HL-60 (cell line): ENCODE measurements around the gene RNF175.

ENCODE experiments used
- DNase-seq, 2 experiments: peaks; one replicate each; pipeline ENCODE4 v3.0.0-alpha.2; 2010 to 2020; ENCODE audit warnings: low read depth in 1 of 2, low spot score in 1 of 2
- H3K27ac ChIP-seq: fragments of 250-450 bp; sonication (Bioruptor Pico); replicated peaks from 2 replicates; pipeline ENCODE4 v1.5.1; 2020; ENCODE audit warnings: mild to moderate bottlenecking, moderate library complexity
- H3K27me3 ChIP-seq: fragments of 250-450 bp; sonication (Bioruptor Pico); 2 replicates; pipeline ENCODE4 v1.5.1; 2021; ENCODE audit warnings: mild to moderate bottlenecking, moderate library complexity; ENCODE audit not compliant: insufficient read depth, poor library complexity, severe bottlenecking
- H3K4me3 ChIP-seq: replicated peaks from 2 replicates; pipeline ENCODE4 v1.5.1; 2011; ENCODE audit warnings: mild to moderate bottlenecking, control low read depth, low read length; ENCODE audit not compliant: insufficient read depth
- GABPA ChIP-seq: IDR thresholded peaks from 2 replicates; pipeline ENCODE4 v1.6.1; 2012; ENCODE audit warnings: low read depth
- POLR2AphosphoS5 ChIP-seq: IDR thresholded peaks from 2 replicates; pipeline ENCODE4 v1.6.1; 2012; ENCODE audit warnings: low read depth
- REST ChIP-seq: IDR thresholded peaks from 2 replicates; pipeline ENCODE4 v1.6.1; 2012; ENCODE audit warnings: low read depth; ENCODE audit not compliant: insufficient replicate concordance
- SPI1 ChIP-seq: IDR thresholded peaks from 2 replicates; pipeline ENCODE4 v1.6.1; 2012; ENCODE audit warnings: low read depth, mild to moderate bottlenecking, borderline replicate concordance
- TF ChIP-seq, protein P1 (sequence below): IDR thresholded peaks from one replicate; pipeline ENCODE4 v1.5.1; 2011; ENCODE audit warnings: low read length, control low read depth, inconsistent platforms; ENCODE audit not compliant: insufficient read depth

The RNF175 gene

DNA sequence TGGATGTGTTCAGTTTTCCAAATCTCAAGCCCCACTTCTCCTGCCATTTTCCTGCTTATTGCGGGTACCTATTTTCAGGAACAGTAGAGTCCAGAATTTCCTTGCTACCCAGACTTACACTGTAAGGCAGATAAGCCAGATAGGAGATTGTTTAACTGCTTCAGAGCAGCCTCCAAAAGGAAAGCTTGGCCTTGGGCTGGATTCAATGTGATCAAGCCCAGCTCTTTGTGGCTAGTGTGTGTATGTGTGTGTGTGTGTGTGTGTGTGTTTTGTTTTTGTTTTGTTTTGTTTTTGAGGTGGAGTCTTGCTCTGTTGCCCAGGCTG is 34.0 kb downstream of the RNF175 start:
- no peak for TF ChIP-seq GABPA
- TF ChIP-seq SPI1, result no peak
- TF ChIP-seq, protein P1, sequence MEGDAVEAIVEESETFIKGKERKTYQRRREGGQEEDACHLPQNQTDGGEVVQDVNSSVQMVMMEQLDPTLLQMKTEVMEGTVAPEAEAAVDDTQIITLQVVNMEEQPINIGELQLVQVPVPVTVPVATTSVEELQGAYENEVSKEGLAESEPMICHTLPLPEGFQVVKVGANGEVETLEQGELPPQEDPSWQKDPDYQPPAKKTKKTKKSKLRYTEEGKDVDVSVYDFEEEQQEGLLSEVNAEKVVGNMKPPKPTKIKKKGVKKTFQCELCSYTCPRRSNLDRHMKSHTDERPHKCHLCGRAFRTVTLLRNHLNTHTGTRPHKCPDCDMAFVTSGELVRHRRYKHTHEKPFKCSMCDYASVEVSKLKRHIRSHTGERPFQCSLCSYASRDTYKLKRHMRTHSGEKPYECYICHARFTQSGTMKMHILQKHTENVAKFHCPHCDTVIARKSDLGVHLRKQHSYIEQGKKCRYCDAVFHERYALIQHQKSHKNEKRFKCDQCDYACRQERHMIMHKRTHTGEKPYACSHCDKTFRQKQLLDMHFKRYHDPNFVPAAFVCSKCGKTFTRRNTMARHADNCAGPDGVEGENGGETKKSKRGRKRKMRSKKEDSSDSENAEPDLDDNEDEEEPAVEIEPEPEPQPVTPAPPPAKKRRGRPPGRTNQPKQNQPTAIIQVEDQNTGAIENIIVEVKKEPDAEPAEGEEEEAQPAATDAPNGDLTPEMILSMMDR, result no peak
- TF ChIP-seq REST, result no peak
- no peak for TF ChIP-seq POLR2AphosphoS5
- Histone ChIP-seq H3K4me3 (no peak overlapping the region), H3K27ac (peak overlapping the region; percentile 35), H3K27me3 (no peaks in the 10 kb centered on the region)
- DNase-seq, result no peak

- TF ChIP-seq SPI1 (no peak), REST (no peak), GABPA (no peak), POLR2AphosphoS5 (no peak)
- TF ChIP-seq, protein P1, result no peak
- Histone ChIP-seq H3K27ac (no peak overlapping the region; the same call in 1 of the 2 replicates), H3K27me3 (no peaks in the 10 kb centered on the region), H3K4me3 (no peak overlapping the region)
- no peak for DNase-seq
Observed at GRCh38 chr4:153725136-153725830, 34.5 kb downstream of the RNF175 start.

- Histone ChIP-seq H3K27ac (no peak overlapping the region), H3K4me3 (no peak overlapping the region), H3K27me3 (no peaks in the 10 kb centered on the region)
- DNase-seq, result no peak
- TF ChIP-seq, protein P1, result no peak
- TF ChIP-seq POLR2AphosphoS5 (no peak), SPI1 (no peak), GABPA (no peak), REST (no peak)
Observed at GRCh38 chr4:153724606-153725005, 35.2 kb downstream of the RNF175 start.
